Measurements from ENCODE around the gene PTPRF.
"Not testable (repeated sequence)": the region's sequence is repeated elsewhere in the genome, so short reads cannot be mapped to it uniquely, and the experiment has no call there.

PTPRF gene

DNA sequence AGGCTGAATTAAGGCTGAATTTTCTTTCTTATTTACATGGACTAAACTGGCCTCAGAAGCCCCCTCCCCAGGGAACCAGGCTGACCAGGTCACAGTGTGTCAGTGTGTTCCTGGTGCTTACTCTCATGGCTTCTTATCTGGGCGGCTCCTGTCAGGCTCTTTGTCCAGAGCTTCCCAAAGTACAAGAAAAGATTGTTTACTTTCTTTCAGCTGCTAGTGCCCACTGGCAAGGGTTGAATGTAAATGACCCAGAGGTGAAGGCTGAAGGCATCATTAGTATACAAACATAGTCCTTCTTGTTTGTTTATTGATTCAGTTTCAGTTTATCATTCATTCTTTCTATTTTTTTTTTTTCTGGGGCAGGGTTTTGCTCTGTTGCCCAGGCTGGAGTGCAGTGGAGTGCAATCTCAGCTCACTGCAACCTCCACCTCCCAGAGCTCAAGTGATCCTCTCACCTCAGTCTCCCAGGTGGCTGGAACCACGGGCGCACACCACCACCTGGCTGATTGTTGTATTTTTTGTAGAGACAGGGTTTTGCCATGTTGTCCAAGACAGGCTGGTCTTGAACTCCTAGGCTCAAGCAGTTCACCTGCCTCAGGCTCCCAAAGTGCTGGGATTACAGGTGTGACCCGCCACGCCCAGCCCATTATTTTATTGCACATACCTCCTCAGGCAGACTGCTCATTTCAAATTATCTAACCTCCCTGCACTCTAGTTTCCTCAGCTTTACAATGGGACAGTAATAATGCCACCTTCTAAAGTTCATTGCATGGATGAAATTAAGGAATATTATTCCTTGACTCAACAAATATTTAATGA, 109.5 kb downstream of the PTPRF start:
- no peak for DNase-seq

DNA sequence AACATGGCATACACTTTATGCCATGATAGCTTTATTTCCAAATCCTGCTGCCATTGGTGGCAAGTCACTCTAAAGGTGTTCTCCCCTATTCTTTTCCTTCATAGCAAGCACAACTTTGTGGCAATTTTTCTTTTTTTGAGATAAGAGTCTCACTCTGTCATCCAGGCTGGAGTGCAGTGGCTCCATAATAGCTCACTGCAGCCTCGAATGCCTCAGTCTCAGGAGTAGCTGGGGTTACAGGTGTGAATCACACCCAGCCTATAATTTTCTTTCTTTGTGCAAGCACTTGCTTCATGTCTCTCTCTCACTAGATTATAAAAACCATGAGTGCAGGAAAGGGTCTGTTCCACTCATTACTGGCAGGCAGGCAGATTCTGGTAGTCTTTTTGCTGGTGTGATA, 113.9 kb downstream of the PTPRF start:
- no peak for DNase-seq

- no peak for DNase-seq
These were observed 114.8 kb downstream of the PTPRF start for GRCh38 chr1:43645461-43645860.

DNA sequence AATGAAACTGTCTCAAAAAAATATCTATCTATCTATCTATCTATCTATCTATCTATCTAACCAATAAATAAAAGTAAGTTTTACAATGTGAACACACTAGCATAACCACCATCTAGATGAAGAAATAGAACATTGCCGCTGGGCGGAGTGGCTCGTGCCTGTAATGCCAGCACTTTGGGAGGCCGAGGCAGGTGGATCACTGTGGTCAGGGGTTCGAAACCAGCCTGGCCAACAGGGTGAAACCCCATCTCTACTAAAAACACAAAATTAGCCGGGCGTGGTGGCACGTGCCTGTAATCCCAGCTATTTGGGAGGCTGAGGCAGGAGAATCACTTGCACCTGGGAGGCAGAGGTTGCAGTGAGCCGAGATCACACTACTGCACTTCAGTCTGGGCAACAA, 116.6 kb downstream of the PTPRF start:
- not testable (repeated sequence) for DNase-seq

DNA sequence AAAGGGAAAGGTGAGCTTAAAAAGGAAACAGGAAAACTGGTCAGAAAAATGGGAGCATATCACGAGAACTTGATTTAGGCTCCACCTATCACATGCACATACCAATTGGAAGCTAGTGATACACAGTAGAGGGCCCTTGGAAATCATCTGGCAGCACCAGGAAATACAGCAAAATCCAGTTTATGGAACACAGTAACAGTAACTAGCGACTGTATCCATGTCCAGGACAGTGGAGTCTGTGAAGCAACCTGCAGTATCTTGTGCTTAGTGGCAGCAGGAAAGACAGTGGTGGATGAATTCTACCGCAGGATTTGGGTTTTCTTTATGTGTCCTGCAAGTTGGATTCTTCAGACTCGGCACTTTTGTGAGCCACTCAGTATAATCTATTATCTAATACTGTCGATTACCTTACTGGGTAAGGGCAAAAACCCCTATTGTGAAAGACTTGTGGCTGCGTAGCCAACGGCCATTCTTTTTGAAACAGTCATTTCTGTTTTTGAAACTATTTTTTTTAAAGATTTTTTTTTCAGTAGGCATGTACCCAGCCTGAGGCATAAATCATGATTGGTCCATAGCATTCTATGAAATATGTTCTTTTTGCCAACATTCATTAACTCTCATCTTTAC, 117.7 kb downstream of the PTPRF start:
- DNase-seq: no peak

- no peak for DNase-seq
These were observed 118.3 kb downstream of the PTPRF start for GRCh38 chr1:43648876-43649477.

DNA sequence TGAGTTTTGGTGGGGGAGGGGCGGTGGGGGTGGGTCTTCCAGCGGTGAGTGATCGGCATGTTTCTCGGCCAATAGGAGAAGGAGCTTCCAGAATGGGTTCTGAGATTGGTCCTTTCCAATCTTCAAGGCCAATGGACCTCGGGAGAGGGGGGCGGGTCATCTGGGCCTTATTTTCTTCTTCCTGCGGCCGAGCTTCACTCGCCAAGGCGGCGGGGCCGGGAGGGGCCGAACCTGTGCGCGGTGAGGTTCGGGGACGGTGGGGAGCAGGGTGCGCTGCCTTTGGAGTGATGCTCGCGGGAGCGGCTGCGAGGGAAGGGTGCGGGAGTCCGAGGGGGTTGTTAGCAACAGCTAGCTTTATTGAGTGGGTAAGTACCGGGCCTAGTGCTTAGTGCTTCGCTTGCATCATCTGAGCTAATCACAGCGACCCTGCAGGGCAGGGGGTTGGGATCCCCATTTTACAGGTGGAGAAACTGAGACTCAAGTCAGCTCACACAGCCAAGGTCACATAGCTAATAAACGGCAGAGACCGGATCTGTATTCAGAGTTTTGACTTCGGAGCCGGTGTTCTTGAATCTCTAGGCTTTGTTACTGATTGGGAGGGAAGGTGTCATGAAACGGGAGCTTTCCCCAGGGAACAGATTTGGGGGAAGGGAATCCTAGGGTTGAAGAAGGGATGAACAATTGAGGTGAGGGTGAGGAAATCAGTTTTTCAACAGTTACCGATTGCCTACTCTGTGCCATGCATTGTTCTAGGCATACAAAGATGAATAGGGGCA, 119.8 kb downstream of the PTPRF start:
- DNase-seq: peak; percentile 92

DNA sequence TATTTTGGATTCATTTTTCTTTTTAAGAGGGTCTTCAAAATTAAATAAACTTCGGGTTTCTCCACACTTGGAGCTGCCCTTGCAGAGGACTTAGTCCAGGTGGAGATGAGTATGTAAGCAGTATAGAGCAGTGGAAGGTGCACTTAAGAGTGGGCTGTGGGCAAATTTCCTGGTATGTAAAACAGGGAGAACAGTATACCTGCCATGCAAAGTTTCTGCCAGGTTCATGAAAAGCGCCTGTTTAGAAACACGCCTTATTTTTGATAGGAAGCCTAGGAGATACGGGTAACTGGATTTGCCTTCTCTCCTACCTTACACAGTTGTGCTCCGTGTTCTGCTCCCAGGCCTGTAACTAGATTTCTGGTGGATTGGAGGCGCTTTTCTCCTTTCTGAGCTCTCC, 120.5 kb downstream of the PTPRF start:
- DNase-seq: no peak

- DNase-seq: no peak
These were observed 121.2 kb downstream of the PTPRF start for GRCh38 chr1:43651902-43652301.

DNA sequence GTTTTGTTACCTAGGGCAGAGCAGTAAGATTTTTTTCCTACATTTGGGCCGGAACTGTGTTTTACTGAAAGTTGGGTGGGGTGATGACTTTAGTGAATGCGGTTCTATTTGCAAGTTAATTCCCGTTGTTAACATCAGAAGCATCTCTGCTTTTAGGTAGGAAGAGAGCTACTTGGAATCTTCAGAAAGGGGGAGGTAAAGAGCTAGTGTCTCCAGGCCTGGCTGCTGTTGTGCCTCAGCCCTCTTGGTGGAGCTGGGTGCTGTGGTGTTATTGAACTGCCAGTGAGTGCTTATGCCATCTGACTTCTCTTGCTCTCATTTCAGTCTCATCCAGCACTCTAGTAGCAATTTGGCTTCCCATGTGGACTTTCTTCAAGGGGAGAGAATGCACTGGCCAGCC, 122.7 kb downstream of the PTPRF start:
- no peak for DNase-seq

- DNase-seq: no peak
These were observed 123.2 kb downstream of the PTPRF start for GRCh38 chr1:43653893-43654292.

DNA sequence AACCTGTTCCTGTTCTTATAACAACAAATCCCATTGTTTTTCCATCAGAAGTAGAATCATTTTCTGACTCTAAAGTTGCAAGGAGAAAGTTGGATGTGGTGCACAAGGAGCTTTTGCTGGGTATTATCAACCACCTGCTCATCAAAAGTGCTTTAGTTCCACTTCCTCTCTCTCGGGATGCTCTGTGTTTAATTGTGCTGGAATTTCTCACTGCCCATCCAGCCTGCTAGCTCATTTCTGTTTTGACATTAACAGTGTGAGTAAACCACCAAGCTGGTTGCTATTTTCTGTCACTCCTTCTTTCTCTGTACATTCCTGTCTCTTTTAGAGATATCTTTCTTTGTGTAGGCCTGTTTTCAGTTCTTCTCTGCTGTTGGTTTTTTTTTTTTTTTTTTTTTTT, 125.3 kb downstream of the PTPRF start:
- DNase-seq: no peak

GRCh38 chr1:43659212-43660166, 128.8 kb downstream of the PTPRF start:
- DNase-seq: no peak

GRCh38 chr1:43660355-43660754, 129.7 kb downstream of the PTPRF start:
- no peak for DNase-seq

- no peak for DNase-seq
These were observed 133.7 kb downstream of the PTPRF start for GRCh38 chr1:43664369-43664768.

DNA sequence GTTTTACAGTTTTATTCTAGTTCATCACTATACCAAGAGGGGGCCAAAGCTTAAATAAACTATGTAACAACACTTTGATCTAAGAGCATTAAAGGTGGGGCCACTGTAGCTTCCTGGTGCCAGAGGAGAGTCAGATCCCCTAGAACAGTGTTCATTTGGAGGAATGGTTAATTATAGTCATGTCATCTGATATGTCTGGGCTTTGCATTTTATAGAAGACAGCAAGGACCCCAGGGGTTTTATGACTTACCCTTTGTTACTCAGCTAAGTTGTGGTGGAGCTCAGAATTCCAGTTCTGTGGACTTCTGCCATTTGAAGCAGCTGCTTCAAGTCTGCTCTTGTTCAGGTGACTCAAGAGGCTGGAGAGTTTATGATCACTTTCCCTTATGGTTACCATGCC, 135.9 kb downstream of the PTPRF start:
- no peak for DNase-seq

DNA sequence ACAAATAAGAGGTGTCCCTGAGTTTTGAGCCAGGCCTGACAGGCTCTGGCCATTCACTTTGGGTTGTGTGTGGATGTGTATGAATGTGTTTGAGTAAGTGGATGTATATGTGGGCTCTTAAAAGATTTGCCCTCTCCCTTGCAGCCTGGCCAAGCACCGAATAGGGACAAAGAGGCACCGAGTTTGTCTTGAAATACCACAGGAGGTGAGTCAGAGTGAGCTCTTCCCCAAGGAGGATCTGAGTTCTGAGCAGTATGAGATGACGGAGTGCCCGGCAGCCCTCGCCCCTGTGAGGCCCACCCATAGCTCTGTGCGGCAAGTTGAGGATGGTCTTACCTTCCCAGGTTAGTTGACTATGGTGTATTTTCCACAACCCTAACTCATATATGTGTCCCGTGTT, 138.3 kb downstream of the PTPRF start:
- no peak for DNase-seq

DNA sequence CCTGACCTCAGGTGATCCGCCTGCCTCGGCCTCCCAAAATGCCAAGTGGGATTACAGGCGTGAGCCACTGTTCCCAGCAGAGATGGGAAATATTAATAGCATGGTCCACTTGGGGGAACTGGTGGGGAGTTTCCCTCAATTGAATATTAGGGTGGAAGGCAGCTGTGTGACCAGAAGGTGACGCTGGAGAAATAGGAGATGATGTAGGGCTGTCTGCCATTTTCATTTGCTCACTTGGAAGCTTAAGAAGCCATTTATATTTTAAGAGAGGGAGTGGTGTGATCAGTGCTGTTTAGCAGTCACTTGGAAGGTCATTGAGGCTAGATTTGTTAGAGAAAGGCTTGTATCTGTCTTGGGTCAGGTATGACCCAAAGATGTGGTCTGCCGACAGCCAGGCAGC, 139.2 kb downstream of the PTPRF start:
- no peak for DNase-seq

GRCh38 chr1:43671193-43671592, 140.5 kb downstream of the PTPRF start:
- DNase-seq: no peak

DNA sequence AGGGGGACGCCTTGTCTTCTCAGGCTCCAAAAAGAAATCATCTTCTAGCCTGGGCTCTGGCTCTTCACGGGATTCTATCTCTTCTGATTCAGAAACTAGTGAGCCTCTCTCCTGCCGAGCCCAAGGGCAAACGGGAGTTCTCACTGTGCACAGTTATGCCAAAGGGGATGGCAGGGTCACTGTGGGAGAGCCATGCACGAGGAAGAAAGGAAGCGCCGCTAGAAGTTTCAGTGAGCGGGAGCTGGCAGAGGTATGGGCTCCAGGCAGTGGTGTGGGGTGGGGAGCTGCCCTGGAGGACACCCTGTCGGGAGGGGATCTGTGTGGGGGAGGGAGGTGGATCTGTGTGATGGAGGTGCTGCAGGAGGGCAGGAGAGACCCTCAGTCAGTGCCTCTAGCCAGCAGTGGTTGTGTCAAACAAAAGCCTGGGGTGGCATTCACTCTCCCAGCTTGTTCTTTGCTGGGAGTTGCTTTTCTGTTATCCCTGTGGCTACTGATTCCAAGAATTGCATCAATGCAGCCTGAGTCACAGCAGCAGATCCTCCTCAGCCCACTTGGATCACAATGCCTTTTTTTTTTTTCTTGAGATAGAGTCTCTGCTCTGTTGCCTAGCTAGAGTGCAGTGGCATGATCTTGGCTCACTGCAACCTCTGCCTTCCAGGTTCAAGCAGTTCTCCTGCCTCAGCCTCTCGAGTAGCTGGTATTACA, 141.1 kb downstream of the PTPRF start:
- no peak for DNase-seq

DNA sequence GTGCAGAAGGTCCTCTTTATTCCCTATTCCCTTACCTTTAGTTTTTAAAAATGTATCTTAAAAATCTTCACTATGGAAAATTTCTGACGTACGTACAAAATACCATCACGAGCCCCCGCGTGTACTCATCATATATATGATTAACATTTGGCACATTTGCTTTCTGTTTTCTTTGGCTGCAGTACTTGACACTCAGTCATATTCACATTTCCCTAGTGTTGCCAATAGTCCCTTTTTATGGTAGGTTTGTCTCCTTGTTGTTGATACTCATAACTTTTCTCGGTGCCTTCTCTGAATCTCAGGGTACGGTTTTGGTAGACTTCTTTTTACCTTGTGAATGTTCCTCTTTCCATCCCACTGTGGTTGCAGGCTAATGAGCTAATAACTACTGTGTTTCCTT, 142.6 kb downstream of the PTPRF start:
- no peak for DNase-seq

Data from activated naive CD4-positive, alpha-beta T cell treated with Interleukin-2 at 50 U/mL for 16 hours (primary cell).